Psoas muscle (tissue), 8 donors: ENCODE data around the gene NMU. TPM values are rescaled to one million over a fixed set of nuclear protein-coding genes. Genes with fewer than 3 reads are reported as not detected.
A peak's percentile ranks its signal among the peaks of the same experiment; 100 is the strongest.
"Not testable (repeated sequence)": the region's sequence is repeated elsewhere in the genome, so short reads cannot be mapped to it uniquely, and the experiment has no call there.

Source experiments
- ATAC-seq, 4 donors: fragments of 200-7000 bp; cut with Tn5 transposase; one replicate each; pipeline ENCODE4 v1.9.1; 2020; ENCODE audit warnings: moderate library complexity in 3 of 4, mild to moderate bottlenecking in 2 of 4
- DNase-seq, 2 donors: peaks; one replicate each; pipeline ENCODE4 v3.0.0-alpha.2; 2020
- H3K27ac ChIP-seq: fragments of 200-600 bp; one replicate; pipeline ENCODE4 v1.8.0; 2022
- H3K27me3 ChIP-seq, 3 donors: fragments of 200-600 bp in 1 of 3; one replicate each; pipeline versions ENCODE4 v1.6.1 to v1.8.0; 2013 to 2022; ENCODE audit warnings: low read length in 2 of 3, mild to moderate bottlenecking in 2 of 3, moderate library complexity in 1 of 3; ENCODE audit not compliant: insufficient read depth in 3 of 3
- H3K36me3 ChIP-seq, 2 donors: fragments of 200-600 bp in 1 of 2; one replicate each; pipeline versions ENCODE4 v1.6.1 to v1.8.0; 2013 to 2022; ENCODE audit warnings: low read depth in 1 of 2, mild to moderate bottlenecking in 1 of 2, moderate library complexity in 1 of 2; ENCODE audit not compliant: insufficient read depth in 1 of 2
- H3K4me1 ChIP-seq: fragments of 200-600 bp; one replicate; pipeline ENCODE4 v1.8.0; 2022
- H3K4me3 ChIP-seq: fragments of 200-600 bp; one replicate; pipeline ENCODE4 v1.8.0; 2022; ENCODE audit warnings: mild to moderate bottlenecking
- H3K9me3 ChIP-seq: fragments of 200-600 bp; one replicate; pipeline ENCODE4 v1.8.0; 2022
- WGBS, 3 donors: extraction: QIAGEN DNeasy Blood & Tissue Kit; methylation state at CpG; one replicate each; pipeline versions ENCODE4 v1.1.6 to v1.1.7; 2013; 5-methylcytosine and 5-hydroxymethylcytosine counted together
- intact Hi-C, 2 donors: fragments of 100-400 bp; cut with DNase I; formaldehyde crosslinking; loops; one replicate each; pipeline versions ENCODE4 v1.11.0 to v1.14.2; 2022
- polyA plus RNA-seq, 3 donors: library from polyadenylated mRNA; stranded (reverse); fragments of 200-250 nt; gene quantifications; one replicate each; pipeline ENCODE4 v1.2.3, GENCODE V29; 2013
- total RNA-seq, 4 donors: library from RNA; stranded (reverse); fragmentation: NEBNext Ultra II Directional in 2 of 4; extraction: Animal tissue kit (Norgen Biotek cat#: 25700) in 2 of 4; gene quantifications; one replicate each; pipeline versions ENCODE4 v1.2.1 to v1.2.4, GENCODE V29; 2021 to 2023
- TF ChIP-seq, protein P1 (sequence below): fragments of 200-600 bp; IDR thresholded peaks from one replicate; pipeline ENCODE4 v1.8.0; 2022; ENCODE audit warnings: antibody characterized with exemption
- donor health status: healthy with polysubstance abuse.
- donor health status: DM: no; HTN: no; CAD: no; lungs with moderate emphysema.
- donor health status: Bipolar disorder and iron deficiency.
- donor health status: healthy.
- donor health status: DM: yes; HTN: yes; CAD: no.
- donor health status: DM: no; HTN: no; CAD: no.
- donor health status: DM: no; HTN: no; CAD: no.
- donor health status: DM: yes; HTN: yes; CAD: no.

NMU gene
- total and polyA plus RNA-seq, 7 donors, result not detected

DNA sequence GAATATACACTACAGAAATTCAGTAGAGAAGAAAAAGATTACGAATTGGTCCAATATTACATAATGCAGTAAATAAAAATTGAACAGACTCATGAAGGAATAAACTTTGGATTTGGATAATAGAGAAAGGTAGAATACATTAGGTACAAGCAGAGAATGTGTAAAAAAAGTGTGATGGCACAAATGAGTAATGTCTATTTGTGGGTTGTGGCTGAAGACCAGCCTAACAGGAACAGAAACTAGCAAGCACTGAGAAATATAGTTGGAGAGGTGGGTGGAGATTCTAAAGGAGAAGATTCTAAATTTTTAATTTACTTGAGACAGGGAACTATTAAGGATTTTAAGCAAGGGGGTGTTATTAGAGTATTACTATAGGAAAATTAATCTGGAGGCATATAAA lies 74.2 kb downstream of the NMU start:
- Histone ChIP-seq H3K4me3 (no peak overlapping the region), H3K27me3 (no peaks in the 10 kb centered on the region), H3K9me3 (no peaks in the 10 kb centered on the region), H3K4me1 (no peaks in the 10 kb centered on the region), H3K36me3 (no peaks in the 10 kb centered on the region), H3K27ac (no peak overlapping the region)
- TF ChIP-seq, protein P1, sequence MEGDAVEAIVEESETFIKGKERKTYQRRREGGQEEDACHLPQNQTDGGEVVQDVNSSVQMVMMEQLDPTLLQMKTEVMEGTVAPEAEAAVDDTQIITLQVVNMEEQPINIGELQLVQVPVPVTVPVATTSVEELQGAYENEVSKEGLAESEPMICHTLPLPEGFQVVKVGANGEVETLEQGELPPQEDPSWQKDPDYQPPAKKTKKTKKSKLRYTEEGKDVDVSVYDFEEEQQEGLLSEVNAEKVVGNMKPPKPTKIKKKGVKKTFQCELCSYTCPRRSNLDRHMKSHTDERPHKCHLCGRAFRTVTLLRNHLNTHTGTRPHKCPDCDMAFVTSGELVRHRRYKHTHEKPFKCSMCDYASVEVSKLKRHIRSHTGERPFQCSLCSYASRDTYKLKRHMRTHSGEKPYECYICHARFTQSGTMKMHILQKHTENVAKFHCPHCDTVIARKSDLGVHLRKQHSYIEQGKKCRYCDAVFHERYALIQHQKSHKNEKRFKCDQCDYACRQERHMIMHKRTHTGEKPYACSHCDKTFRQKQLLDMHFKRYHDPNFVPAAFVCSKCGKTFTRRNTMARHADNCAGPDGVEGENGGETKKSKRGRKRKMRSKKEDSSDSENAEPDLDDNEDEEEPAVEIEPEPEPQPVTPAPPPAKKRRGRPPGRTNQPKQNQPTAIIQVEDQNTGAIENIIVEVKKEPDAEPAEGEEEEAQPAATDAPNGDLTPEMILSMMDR, result no peak
- intact Hi-C loops, result no loop called here
- DNase-seq (no peak), ATAC-seq (no peak)
- WGBS, 3 donors, result 93 to 96% (median 93%) methylated on average over 1 of the region's 1 CpG

DNA sequence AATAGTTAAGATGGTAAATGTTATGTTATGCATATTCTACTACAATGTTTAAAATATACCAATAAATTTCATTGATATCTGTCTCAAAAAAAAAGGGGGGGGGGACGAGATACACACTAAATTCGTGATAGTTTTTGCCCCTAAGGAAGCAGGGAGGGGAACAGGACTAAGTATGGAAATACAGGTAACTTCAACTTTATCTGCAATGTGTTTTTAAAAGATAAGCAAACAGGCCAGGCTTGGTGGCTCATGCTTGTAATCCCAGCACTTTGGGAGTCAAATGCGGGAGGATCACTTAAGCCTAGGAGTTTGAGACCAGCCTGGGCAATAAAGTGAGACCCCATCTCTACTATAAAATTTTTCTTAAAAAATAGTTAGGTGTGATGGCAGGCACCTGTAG lies 76.0 kb downstream of the NMU start:
- no peak for DNase-seq
- H3K4me3 ChIP-seq, result no peak overlapping the region
- ATAC-seq, result no peak
- intact Hi-C loops, result no loop called here
- H3K9me3 ChIP-seq, result no peaks in the 10 kb centered on the region
- H3K27ac ChIP-seq, result no peak overlapping the region
- TF ChIP-seq, protein P1, result no peak
- H3K27me3 ChIP-seq, result no peaks in the 10 kb centered on the region
- no peaks in the 10 kb centered on the region for H3K4me1 ChIP-seq
- no peaks in the 10 kb centered on the region for H3K36me3 ChIP-seq
- 76 to 86% (median 86%) methylated on average over 3 of the region's 3 CpGs for WGBS, 3 donors

DNA sequence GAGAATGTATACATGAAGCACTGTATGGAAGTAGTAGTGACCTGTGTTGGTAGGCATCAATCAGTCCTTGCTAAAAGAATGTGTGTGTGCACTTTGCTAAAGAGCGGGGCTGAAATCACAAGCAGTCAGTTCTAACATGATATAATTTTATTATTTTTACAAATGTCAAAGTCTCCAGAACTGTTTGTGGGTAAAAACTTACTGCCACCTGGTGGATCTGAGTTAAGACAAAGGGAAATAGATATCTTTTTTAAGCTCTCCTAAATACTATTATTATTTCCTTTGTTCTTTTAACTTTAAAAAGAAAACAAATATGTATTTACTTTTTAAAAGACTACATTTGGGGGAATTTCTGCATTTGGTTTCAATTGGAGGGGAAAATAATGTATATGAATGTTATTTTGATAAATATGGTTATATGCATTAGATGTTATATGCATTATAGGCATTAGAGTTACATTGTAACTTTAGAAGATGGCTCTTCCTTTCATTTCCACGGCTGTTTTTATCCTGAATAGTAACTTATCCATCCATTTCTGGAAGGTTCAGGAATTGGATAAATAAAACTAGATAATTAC lies 81.6 kb downstream of the NMU start:
- 30 to 32% (median 30%) methylated on average over 2 of the region's 2 CpGs for WGBS, 3 donors
- TF ChIP-seq, protein P1, result peak; percentile 44
- intact Hi-C loops, result loop anchor here in 1 of 2 donors (5.0 to 10.0 kb wide), 2 partner anchors 207 to 300 kb away; partner anchors contain the start of genes EXOC1 and SRD5A3
- no peak overlapping the region for H3K27ac ChIP-seq
- no peaks in the 10 kb centered on the region for H3K9me3 ChIP-seq
- no peak overlapping the region for H3K4me3 ChIP-seq
- ATAC-seq (peak in 2 of 4 donors; percentile 36 to 69), DNase-seq (no peak)
- no peaks in the 10 kb centered on the region for H3K36me3 ChIP-seq
- no peaks in the 10 kb centered on the region for H3K27me3 ChIP-seq
- H3K4me1 ChIP-seq, result peaks cover 6% of the 10 kb centered on the region

DNA sequence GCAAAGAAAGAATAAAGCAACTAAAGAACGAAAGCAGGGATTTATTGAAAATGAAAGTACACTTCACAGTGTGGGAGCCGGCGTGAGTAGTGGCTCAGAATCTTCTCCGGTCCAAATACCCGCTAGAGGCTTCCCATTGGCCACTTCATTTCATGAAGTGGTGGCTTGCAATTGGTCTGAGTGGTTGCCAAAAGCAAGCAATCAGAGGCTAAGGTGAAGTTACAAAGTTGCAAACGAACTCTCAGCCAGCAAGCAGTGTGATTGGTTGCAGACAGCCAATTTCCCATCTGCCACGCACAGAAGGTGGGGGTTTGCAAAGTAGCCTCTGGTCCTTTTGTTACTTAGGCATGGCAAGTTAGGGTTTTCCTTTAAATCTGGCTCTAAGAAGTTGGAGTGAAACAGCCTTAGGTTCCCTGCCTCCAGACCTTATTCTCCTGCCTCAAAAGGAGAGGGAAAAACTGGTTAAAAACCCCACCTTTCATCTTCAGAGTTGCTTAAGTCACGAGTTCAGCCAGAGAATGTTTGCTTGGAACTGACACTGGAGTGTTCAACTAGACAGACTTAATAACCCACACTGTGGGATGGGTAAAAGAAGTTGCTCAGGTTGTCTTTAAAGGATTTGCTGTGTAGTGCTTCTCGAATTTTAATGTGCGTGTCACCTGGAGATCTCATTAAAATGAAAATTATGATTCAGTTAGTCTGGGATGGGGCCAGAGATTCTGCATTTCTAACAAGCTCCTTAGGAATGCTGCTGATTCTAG lies 82.5 kb downstream of the NMU start:
- no peak overlapping the region for H3K27ac ChIP-seq
- H3K9me3 ChIP-seq, result no peaks in the 10 kb centered on the region
- H3K27me3 ChIP-seq, result no peaks in the 10 kb centered on the region
- peaks cover 6% of the 10 kb centered on the region for H3K4me1 ChIP-seq
- H3K4me3 ChIP-seq, result peak overlapping the region; percentile 56
- 43 to 57% (median 45%) methylated on average over 10 of the region's 10 CpGs for WGBS, 3 donors
- TF ChIP-seq, protein P1, result no peak
- peak; percentile 54 to 81 (median 66) for ATAC-seq
- peak in 1 of 2 donors; percentile 22 for DNase-seq
- no peaks in the 10 kb centered on the region for H3K36me3 ChIP-seq
- intact Hi-C loops, result loop anchor here in 1 of 2 donors (5.0 to 10.0 kb wide), 2 partner anchors 206 to 301 kb away; partner anchors contain the start of genes EXOC1 and SRD5A3

DNA sequence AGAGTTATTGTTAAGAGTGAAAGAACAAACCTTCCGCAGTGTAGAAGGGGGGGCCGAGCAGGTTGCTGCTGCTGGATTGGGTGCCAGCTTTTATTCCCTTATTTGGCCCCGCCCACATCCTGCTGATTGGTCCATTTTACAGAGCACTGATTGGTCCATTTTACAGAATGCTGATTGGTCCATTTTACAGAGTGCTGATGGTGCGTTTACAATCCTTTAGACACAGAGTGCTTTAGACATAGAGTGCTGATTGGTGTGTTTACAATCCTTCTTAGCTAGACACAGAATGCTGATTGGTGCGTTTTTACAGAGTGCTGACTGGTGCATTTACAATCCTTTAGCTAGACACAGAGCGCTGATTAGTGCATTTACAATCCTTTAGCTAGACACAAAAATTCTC lies 84.1 kb downstream of the NMU start:
- H3K9me3 ChIP-seq, H3K36me3 ChIP-seq, H3K27ac ChIP-seq, H3K27me3 ChIP-seq, DNase-seq, ATAC-seq, H3K4me3 ChIP-seq: not testable (repeated sequence)
- peaks cover 12% of the 10 kb centered on the region for H3K4me1 ChIP-seq
- WGBS, 3 donors, result 90 to 91% (median 91%) methylated on average over 6 of the region's 6 CpGs
- intact Hi-C loops, result loop anchor here in 1 of 2 donors (5.0 to 10.0 kb wide), 2 partner anchors 205 to 303 kb away; partner anchors contain the start of genes EXOC1 and SRD5A3
